ENCODE measurements around the gene TIPARP. TPM values are rescaled to one million over a fixed set of nuclear protein-coding genes. Genes with fewer than 3 reads are reported as not detected.

Gene TIPARP
- polyA plus RNA-seq, 1 of the 3 experiments (the other 2 are of a cell fraction): 6.2 TPM

DNA sequence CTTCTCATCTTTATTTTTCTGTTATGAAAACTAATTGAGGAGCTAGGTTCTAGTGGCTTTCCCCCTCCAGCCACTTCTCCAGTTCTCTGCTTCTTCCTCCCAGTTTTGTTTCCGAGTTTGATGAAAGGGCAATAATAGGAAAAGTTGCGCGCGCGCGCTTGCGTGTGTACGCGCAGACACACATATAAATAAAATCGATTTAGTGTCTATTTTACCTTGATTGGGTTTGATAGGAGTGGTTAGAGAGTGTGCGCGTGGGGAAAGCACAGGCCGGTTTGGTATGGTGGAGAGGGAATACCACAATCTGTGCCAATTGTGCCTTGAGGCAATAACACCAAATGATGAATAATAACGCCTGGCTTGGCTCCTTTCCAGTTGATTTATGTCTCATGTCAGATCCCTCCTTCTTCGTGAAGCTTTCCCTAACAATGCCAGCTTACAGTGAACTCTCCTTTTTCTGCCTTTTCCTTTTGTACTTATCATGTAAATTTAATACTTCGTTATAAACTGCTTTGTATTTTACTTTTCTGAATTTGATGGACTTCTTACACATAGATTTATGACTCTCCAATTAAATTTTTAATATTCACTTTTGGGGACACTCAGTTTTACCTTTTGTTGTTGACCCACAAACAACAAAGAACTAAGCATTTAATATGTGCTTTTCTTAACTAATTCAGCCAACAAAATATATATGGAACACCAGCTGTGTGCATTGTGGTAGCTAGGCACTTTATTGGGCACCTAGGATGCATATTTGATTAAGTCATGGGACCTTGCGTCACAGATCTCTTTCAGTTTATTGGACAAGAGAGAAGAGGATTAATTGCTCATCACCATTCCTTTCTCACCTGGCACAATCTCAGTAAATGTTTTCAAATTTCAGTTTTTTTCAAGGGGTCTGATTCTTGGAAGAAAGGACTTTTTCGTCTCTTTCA lies 1.7 kb downstream of the TIPARP start (continued):
- TF ChIP-seq GABPA (IDR thresholded peaks at IDR 0.05; ENCODE audit: low read depth) (no peak), TCF12 (IDR thresholded peaks at IDR 0.05) (no peak; the same call in 1 of the 2 replicates), JUND (IDR thresholded peaks at IDR 0.05) (peak; percentile 52), RCOR1 (IDR thresholded peaks at IDR 0.05; ENCODE audit: low read length) (no peak), RFX5 (IDR thresholded peaks at IDR 0.05; ENCODE audit: low read length) (no peak), NRF1 (IDR thresholded peaks at IDR 0.05; ENCODE audit: low read depth, low read length) (no peak), EZH2phosphoT487 (IDR thresholded peaks at IDR 0.05; ENCODE audit: borderline replicate concordance, low read depth) (no peak), MEF2A (IDR thresholded peaks at IDR 0.05; ENCODE audit: borderline replicate concordance, low read depth) (no peak), MXI1 (IDR thresholded peaks at IDR 0.05; ENCODE audit: low read depth, low read length) (0 out of 2 replicates have a peak, but pooled peaks have one; percentile 10), NFIC (IDR thresholded peaks at IDR 0.05; ENCODE audit: borderline replicate concordance) (peak; percentile 91), ELF1 (IDR thresholded peaks at IDR 0.05) (no peak)
- TF ChIP-seq, protein P1, sequence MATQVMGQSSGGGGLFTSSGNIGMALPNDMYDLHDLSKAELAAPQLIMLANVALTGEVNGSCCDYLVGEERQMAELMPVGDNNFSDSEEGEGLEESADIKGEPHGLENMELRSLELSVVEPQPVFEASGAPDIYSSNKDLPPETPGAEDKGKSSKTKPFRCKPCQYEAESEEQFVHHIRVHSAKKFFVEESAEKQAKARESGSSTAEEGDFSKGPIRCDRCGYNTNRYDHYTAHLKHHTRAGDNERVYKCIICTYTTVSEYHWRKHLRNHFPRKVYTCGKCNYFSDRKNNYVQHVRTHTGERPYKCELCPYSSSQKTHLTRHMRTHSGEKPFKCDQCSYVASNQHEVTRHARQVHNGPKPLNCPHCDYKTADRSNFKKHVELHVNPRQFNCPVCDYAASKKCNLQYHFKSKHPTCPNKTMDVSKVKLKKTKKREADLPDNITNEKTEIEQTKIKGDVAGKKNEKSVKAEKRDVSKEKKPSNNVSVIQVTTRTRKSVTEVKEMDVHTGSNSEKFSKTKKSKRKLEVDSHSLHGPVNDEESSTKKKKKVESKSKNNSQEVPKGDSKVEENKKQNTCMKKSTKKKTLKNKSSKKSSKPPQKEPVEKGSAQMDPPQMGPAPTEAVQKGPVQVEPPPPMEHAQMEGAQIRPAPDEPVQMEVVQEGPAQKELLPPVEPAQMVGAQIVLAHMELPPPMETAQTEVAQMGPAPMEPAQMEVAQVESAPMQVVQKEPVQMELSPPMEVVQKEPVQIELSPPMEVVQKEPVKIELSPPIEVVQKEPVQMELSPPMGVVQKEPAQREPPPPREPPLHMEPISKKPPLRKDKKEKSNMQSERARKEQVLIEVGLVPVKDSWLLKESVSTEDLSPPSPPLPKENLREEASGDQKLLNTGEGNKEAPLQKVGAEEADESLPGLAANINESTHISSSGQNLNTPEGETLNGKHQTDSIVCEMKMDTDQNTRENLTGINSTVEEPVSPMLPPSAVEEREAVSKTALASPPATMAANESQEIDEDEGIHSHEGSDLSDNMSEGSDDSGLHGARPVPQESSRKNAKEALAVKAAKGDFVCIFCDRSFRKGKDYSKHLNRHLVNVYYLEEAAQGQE (IDR thresholded peaks at IDR 0.05; ENCODE audit: low read depth, low read length): no peak
- TF ChIP-seq, protein P2, sequence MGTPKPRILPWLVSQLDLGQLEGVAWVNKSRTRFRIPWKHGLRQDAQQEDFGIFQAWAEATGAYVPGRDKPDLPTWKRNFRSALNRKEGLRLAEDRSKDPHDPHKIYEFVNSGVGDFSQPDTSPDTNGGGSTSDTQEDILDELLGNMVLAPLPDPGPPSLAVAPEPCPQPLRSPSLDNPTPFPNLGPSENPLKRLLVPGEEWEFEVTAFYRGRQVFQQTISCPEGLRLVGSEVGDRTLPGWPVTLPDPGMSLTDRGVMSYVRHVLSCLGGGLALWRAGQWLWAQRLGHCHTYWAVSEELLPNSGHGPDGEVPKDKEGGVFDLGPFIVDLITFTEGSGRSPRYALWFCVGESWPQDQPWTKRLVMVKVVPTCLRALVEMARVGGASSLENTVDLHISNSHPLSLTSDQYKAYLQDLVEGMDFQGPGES (IDR thresholded peaks at IDR 0.05; ENCODE audit: low read depth, low read length): no peak
- TF ChIP-seq, protein P3, sequence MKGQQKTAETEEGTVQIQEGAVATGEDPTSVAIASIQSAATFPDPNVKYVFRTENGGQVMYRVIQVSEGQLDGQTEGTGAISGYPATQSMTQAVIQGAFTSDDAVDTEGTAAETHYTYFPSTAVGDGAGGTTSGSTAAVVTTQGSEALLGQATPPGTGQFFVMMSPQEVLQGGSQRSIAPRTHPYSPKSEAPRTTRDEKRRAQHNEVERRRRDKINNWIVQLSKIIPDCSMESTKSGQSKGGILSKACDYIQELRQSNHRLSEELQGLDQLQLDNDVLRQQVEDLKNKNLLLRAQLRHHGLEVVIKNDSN (IDR thresholded peaks at IDR 0.05; ENCODE audit: borderline replicate concordance, low read depth): no peak

Measured in SK-N-SH (cell line).